Mesenchymal stem cell (in vitro differentiated cells and primary cell): ENCODE data around the gene FIGNL2.
A peak's percentile ranks its signal among the peaks of the same experiment; 100 is the strongest.

Experiments used
- DNase-seq: peaks from one replicate; pipeline ENCODE4 v3.0.0-alpha.2; 2013
- H2AFZ ChIP-seq: one replicate; pipeline ENCODE4 v1.6.1; 2013; ENCODE audit warnings: low read depth, mild to moderate bottlenecking, control low read depth, inconsistent platforms, low read length, moderate library complexity
- H2AK5ac ChIP-seq: 2 replicates; pipeline ENCODE4 v1.6.1; 2013; ENCODE audit warnings: low read length, moderate library complexity, mild to moderate bottlenecking, inconsistent platforms; ENCODE audit not compliant: severe bottlenecking
- H2BK120ac ChIP-seq: one replicate; pipeline ENCODE4 v1.6.1; 2013; ENCODE audit warnings: low read depth, mild to moderate bottlenecking, inconsistent platforms, low read length, moderate library complexity
- H2BK12ac ChIP-seq, 2 experiments: one replicate each; pipeline ENCODE4 v1.6.1; 2013; ENCODE audit warnings: inconsistent platforms in 2 of 2, low read length in 2 of 2, mild to moderate bottlenecking in 2 of 2, moderate library complexity in 2 of 2, control low read depth in 1 of 2
- H2BK15ac ChIP-seq: one replicate; pipeline ENCODE4 v1.6.1; 2013; ENCODE audit warnings: mild to moderate bottlenecking, low read depth, inconsistent platforms; ENCODE audit not compliant: poor library complexity, severe bottlenecking
- H2BK5ac ChIP-seq: 2 replicates; pipeline ENCODE4 v1.6.1; 2013; ENCODE audit warnings: low read depth, mild to moderate bottlenecking, low read length, control low read depth, inconsistent platforms; ENCODE audit not compliant: poor library complexity, severe bottlenecking
- H3K14ac ChIP-seq, 2 experiments: one replicate each; pipeline ENCODE4 v1.6.1; 2013; ENCODE audit warnings: inconsistent platforms in 2 of 2, low read length in 2 of 2, control low read depth in 1 of 2, mild to moderate bottlenecking in 1 of 2, moderate library complexity in 1 of 2
- H3K18ac ChIP-seq, 2 experiments: one replicate each; pipeline ENCODE4 v1.6.1; 2013; ENCODE audit warnings: inconsistent platforms in 2 of 2, low read length in 2 of 2, control low read depth in 1 of 2, low read depth in 1 of 2, mild to moderate bottlenecking in 1 of 2
- H3K23ac ChIP-seq, 2 experiments: one replicate each; pipeline ENCODE4 v1.6.1; 2013; ENCODE audit warnings: inconsistent platforms in 2 of 2, low read length in 2 of 2, mild to moderate bottlenecking in 2 of 2, moderate library complexity in 2 of 2, control low read depth in 1 of 2
- H3K27ac ChIP-seq: 2 replicates; pipeline ENCODE4 v1.5.1; 2013; ENCODE audit warnings: mild to moderate bottlenecking, moderate library complexity, low read length, control low read depth, inconsistent platforms; ENCODE audit not compliant: poor library complexity, severe bottlenecking
- H3K27me3 ChIP-seq, 2 experiments: 2 replicates each; pipeline versions ENCODE4 v1.6.1 to v1.7.0; 2013; ENCODE audit warnings: low read length in 2 of 2, mild to moderate bottlenecking in 2 of 2, moderate library complexity in 2 of 2, control low read depth in 1 of 2, inconsistent platforms in 1 of 2; ENCODE audit not compliant: control insufficient read depth in 1 of 2, insufficient read depth in 1 of 2
- H3K36me3 ChIP-seq, 2 experiments: 2 replicates each; pipeline versions ENCODE4 v1.6.1 to v1.7.0; 2013; ENCODE audit warnings: low read length in 2 of 2, control low read depth in 1 of 2, inconsistent platforms in 1 of 2, low read depth in 1 of 2, mild to moderate bottlenecking in 1 of 2; ENCODE audit not compliant: insufficient read depth in 2 of 2, control insufficient read depth in 1 of 2
- H3K4ac ChIP-seq, 2 experiments: one replicate each; pipeline ENCODE4 v1.6.1; 2013; ENCODE audit warnings: inconsistent platforms in 2 of 2, low read length in 2 of 2, mild to moderate bottlenecking in 2 of 2, moderate library complexity in 2 of 2, control low read depth in 1 of 2, low read depth in 1 of 2
- H3K4me1 ChIP-seq: 2 replicates; pipeline ENCODE4 v1.6.1; 2013; ENCODE audit warnings: low read depth, low read length, control low read depth; ENCODE audit not compliant: control insufficient read depth, insufficient read depth
- H3K4me2 ChIP-seq: 2 replicates; pipeline ENCODE4 v1.6.1; 2013; ENCODE audit warnings: low read length, mild to moderate bottlenecking, inconsistent platforms; ENCODE audit not compliant: poor library complexity, severe bottlenecking
- H3K4me3 ChIP-seq, 2 experiments: 2 replicates each; pipeline versions ENCODE4 v1.5.1 to v1.7.0; 2013; ENCODE audit warnings: low read length in 2 of 2, mild to moderate bottlenecking in 2 of 2, control low read depth in 1 of 2, low read depth in 1 of 2; ENCODE audit not compliant: insufficient read depth in 1 of 2
- H3K79me1 ChIP-seq: replicated peaks from 2 replicates; pipeline ENCODE4 v1.6.1; 2013; ENCODE audit warnings: mild to moderate bottlenecking, control low read depth, low read length, inconsistent platforms; ENCODE audit not compliant: poor library complexity, severe bottlenecking
- H3K9ac ChIP-seq: 2 replicates; pipeline ENCODE4 v1.7.0; 2013; ENCODE audit warnings: mild to moderate bottlenecking, low read length, moderate library complexity
- H3K9me3 ChIP-seq: 2 replicates; pipeline ENCODE4 v1.7.0; 2013; ENCODE audit warnings: mild to moderate bottlenecking, low read length; ENCODE audit not compliant: control insufficient read depth
- H4K8ac ChIP-seq: one replicate; pipeline ENCODE4 v1.6.1; 2013; ENCODE audit warnings: inconsistent platforms, mild to moderate bottlenecking, low read length, moderate library complexity
- H4K91ac ChIP-seq: one replicate; pipeline ENCODE4 v1.6.1; 2013; ENCODE audit warnings: mild to moderate bottlenecking, low read length, inconsistent platforms
- WGBS: methylation state at CpG from one replicate; pipeline ENCODE4 v1.1.7; 2013; ENCODE audit warnings: mixed read lengths; 5-methylcytosine and 5-hydroxymethylcytosine counted together

Gene FIGNL2

GRCh38 chr12:51863933-51864832, 15.7 kb upstream of the FIGNL2 start:
- peak overlapping the region; percentile 58 for H2AFZ ChIP-seq
- H2BK5ac ChIP-seq: no peak overlapping the region
- H4K91ac ChIP-seq: peak overlapping the region; percentile 58
- peak overlapping the region; percentile 46 to 63 for H3K4me3 ChIP-seq
- peak overlapping the region; percentile 54 for H3K9ac ChIP-seq
- H3K36me3 ChIP-seq: no peaks in the 10 kb centered on the region
- H4K8ac ChIP-seq: peak overlapping the region; percentile 87
- peaks cover 29 to 48% of the 10 kb centered on the region in 2 experiments for H3K27me3 ChIP-seq
- H3K4me1 ChIP-seq: peaks cover 28% of the 10 kb centered on the region
- peak overlapping the region; percentile 88 for H3K4me2 ChIP-seq
- H2AK5ac ChIP-seq: no peak overlapping the region
- no peak overlapping the region for H3K27ac ChIP-seq
- peak overlapping the region; percentile 75 for H2BK120ac ChIP-seq
- H3K23ac ChIP-seq: no peak overlapping the region
- H2BK15ac ChIP-seq: peak overlapping the region; percentile 76
- no peaks in the 10 kb centered on the region for H3K9me3 ChIP-seq
- peak overlapping the region in 1 of 2 experiments; percentile 1 for H3K14ac ChIP-seq
- peak overlapping the region; percentile 44 to 47 for H3K18ac ChIP-seq
- H3K4ac ChIP-seq: peak overlapping the region; percentile 27 to 32
- no peaks in the 10 kb centered on the region for H3K79me1 ChIP-seq
- 2% methylated on average over 53 of the region's 53 CpGs for WGBS
- peak overlapping the region; percentile 10 to 71 for H2BK12ac ChIP-seq
- DNase-seq: peak; percentile 65

GRCh38 chr12:51863363-51863932, 14.9 kb upstream of the FIGNL2 start:
- Histone ChIP-seq H3K27me3 (peaks cover 24 to 42% of the 10 kb centered on the region in 2 experiments), H3K23ac (no peak overlapping the region), H3K27ac (peak overlapping the region; percentile 4), H4K8ac (peak overlapping the region; percentile 87), H2BK15ac (peak overlapping the region; percentile 61), H3K9me3 (no peaks in the 10 kb centered on the region), H3K4me1 (peaks cover 21% of the 10 kb centered on the region), H2BK12ac (peak overlapping the region in 1 of 2 experiments; percentile 24), H3K4me2 (peak overlapping the region; percentile 88), H3K9ac (peak overlapping the region; percentile 26), H3K14ac (no peak overlapping the region), H3K4ac (peak overlapping the region in 1 of 2 experiments; percentile 3), H3K36me3 (no peaks in the 10 kb centered on the region), H2AK5ac (no peak overlapping the region), H3K79me1 (no peaks in the 10 kb centered on the region), H4K91ac (no peak overlapping the region), H3K18ac (peak overlapping the region; percentile 44 to 47), H3K4me3 (peak overlapping the region; percentile 46 to 63), H2BK5ac (no peak overlapping the region), H2AFZ (peak overlapping the region; percentile 58), H2BK120ac (peak overlapping the region; percentile 46)
- WGBS: 27% methylated on average over 12 of the region's 17 CpGs
- DNase-seq: no peak

- Histone ChIP-seq H3K9me3 (no peaks in the 10 kb centered on the region), H3K36me3 (no peaks in the 10 kb centered on the region), H2BK15ac (no peak overlapping the region), H2AK5ac (no peak overlapping the region), H3K4ac (no peak overlapping the region), H3K18ac (no peak overlapping the region), H3K79me1 (no peaks in the 10 kb centered on the region), H3K27ac (peak overlapping the region; percentile 4), H3K9ac (no peak overlapping the region), H4K8ac (no peak overlapping the region), H3K4me3 (no peak overlapping the region), H3K4me2 (no peak overlapping the region), H2BK5ac (no peak overlapping the region), H3K4me1 (peaks cover 20% of the 10 kb centered on the region), H3K27me3 (peaks cover 19 to 37% of the 10 kb centered on the region in 2 experiments), H4K91ac (no peak overlapping the region), H2BK12ac (no peak overlapping the region), H2BK120ac (no peak overlapping the region), H2AFZ (no peak overlapping the region), H3K14ac (no peak overlapping the region), H3K23ac (no peak overlapping the region)
- DNase-seq: no peak
- 56% methylated on average over 4 of the region's 4 CpGs for WGBS
These were observed 14.4 kb upstream of the FIGNL2 start for GRCh38 chr12:51862947-51863346.

GRCh38 chr12:51860986-51861385, 12.5 kb upstream of the FIGNL2 start:
- H2AK5ac ChIP-seq: no peak overlapping the region
- no peaks in the 10 kb centered on the region for H3K36me3 ChIP-seq
- H3K9ac ChIP-seq: no peak overlapping the region
- 98% methylated on average over 3 of the region's 3 CpGs for WGBS
- H2BK5ac ChIP-seq: no peak overlapping the region
- H2BK12ac ChIP-seq: no peak overlapping the region
- no peaks in the 10 kb centered on the region for H3K79me1 ChIP-seq
- peaks cover 14 to 37% of the 10 kb centered on the region in 2 experiments for H3K27me3 ChIP-seq
- H2BK120ac ChIP-seq: no peak overlapping the region
- H3K4me3 ChIP-seq: no peak overlapping the region
- H3K4ac ChIP-seq: no peak overlapping the region
- H3K27ac ChIP-seq: no peak overlapping the region
- no peak overlapping the region for H3K18ac ChIP-seq
- H3K14ac ChIP-seq: no peak overlapping the region
- H3K23ac ChIP-seq: no peak overlapping the region
- no peak overlapping the region for H4K91ac ChIP-seq
- H3K9me3 ChIP-seq: no peaks in the 10 kb centered on the region
- H2BK15ac ChIP-seq: no peak overlapping the region
- H3K4me2 ChIP-seq: no peak overlapping the region
- H2AFZ ChIP-seq: no peak overlapping the region
- H4K8ac ChIP-seq: no peak overlapping the region
- no peak for DNase-seq
- H3K4me1 ChIP-seq: peaks cover 25% of the 10 kb centered on the region
